ENCODE results near the gene MRPL38. TPM values are rescaled to one million over a fixed set of nuclear protein-coding genes. Genes with fewer than 3 reads are reported as not detected.

The MRPL38 gene
- 91.9 and 112 TPM in 2 replicates for total RNA-seq (2014; rRNA removed; shearing (Covaris generic))
- total RNA-seq (2022), result 175 and 198 TPM in 2 replicates
- Bru-seq, nascent RNA, result percentile 72 among the genes with signal in this experiment
- percentile 79 among the genes with signal in this experiment for BruChase-seq, experiment 1, labeled RNA remaining after a 6-hour chase
- percentile 80 among the genes with signal in this experiment for BruChase-seq, experiment 2, labeled RNA remaining after a 2-hour chase
- long read RNA-seq, transcript MRPL38-211 (3 exons, 525 nt), result minor isoform, 5 of 379 reads
- long read RNA-seq, transcript MRPL38-201 (9 exons, 1,888 nt), result major isoform, 297 of 379 reads
- long read RNA-seq, partial matches to known transcripts, result 20 of 379 reads
- long read RNA-seq, other reads (novel, unspliced or antisense), result 57 of 379 reads

DNA sequence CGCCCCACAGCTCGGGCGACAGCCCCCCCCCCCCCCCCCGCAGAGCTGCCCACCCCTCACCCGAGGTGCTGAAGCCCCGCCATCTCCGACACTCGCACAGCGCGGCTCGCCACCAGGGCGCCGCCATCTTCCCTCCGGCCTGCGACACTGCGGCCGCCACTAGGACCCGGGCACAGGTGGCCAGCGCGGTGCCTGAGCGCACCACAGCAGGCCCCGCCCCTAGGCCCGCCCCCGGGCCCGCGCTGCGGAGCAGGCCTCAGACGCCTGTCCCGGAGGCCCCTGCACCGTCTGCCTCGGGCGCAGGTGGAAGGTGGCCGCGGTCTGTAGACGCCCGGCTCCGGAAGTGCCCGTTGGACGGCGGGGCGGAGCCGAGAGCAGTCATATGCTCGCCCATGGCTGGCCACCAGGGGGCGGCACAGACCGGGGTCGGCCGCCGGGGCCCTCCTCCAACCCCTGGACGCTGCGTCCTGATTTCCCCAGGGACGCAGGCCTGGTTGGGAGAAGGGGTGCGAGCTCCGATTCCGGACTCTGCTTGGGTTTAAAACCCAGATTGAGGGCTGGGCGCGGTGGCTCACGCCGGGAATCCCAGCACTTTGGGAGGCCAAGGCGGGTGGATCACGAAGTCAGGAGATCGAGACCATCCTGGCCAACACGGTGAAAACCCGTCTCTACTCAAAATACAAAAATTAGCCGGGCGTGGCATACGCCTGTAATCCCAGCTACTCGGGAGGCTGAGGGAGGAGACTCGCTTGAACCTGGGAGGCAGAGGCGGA is at the start of gene MRPL38:
MRPL38 (minus strand) TSS at position 136 of the 773 bp plus-strand sequence; CDS start at position 127, 9 bp downstream.
- TF ChIP-seq EZH2phosphoT487 (IDR thresholded peaks at IDR 0.05; ENCODE audit: borderline replicate concordance, low read depth, low read length), result no peak
- TF ChIP-seq, protein P1, sequence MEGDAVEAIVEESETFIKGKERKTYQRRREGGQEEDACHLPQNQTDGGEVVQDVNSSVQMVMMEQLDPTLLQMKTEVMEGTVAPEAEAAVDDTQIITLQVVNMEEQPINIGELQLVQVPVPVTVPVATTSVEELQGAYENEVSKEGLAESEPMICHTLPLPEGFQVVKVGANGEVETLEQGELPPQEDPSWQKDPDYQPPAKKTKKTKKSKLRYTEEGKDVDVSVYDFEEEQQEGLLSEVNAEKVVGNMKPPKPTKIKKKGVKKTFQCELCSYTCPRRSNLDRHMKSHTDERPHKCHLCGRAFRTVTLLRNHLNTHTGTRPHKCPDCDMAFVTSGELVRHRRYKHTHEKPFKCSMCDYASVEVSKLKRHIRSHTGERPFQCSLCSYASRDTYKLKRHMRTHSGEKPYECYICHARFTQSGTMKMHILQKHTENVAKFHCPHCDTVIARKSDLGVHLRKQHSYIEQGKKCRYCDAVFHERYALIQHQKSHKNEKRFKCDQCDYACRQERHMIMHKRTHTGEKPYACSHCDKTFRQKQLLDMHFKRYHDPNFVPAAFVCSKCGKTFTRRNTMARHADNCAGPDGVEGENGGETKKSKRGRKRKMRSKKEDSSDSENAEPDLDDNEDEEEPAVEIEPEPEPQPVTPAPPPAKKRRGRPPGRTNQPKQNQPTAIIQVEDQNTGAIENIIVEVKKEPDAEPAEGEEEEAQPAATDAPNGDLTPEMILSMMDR (conservative IDR thresholded peaks at IDR 0.05; ENCODE audit: low read length), result peak; percentile 95
- POLR2A ChIA-PET, result interaction anchor here (0.6 to 2.8 kb wide), 9 partner anchors 8 to 151 kb away, joined by 3 to 9 read pairs (median 4); partner anchors contain the start of genes FBF1, TRIM65 and WBP2
- CTCF ChIA-PET (ENCODE audit: unreplicated experiment), result interaction anchor here (0.6 to 2.1 kb wide), 5 partner anchors 9 to 109 kb away, joined by 3 to 8 read pairs (median 4); no protein-coding TSS in a partner anchor
- H3K4me2 ChIP-seq (ENCODE audit: low read length), result peak within 1 kb of the TSS; percentile 90
- H3K4me1 ChIP-seq (ENCODE audit: insufficient read depth, low read length, poor library complexity, severe bottlenecking), result peaks cover 37% of the 10 kb centered on the region
- peak within 1 kb of the TSS; percentile 38 for H3K27ac ChIP-seq (ENCODE audit: low read depth, low read length, poor library complexity, severe bottlenecking)
- H3K9me3 ChIP-seq (ENCODE audit: low read length), result no peaks in the 10 kb centered on the region
- H4K20me1 ChIP-seq (ENCODE audit: insufficient read depth, low read length), result no peaks in the 10 kb centered on the region
- peaks cover 35% of the 10 kb centered on the region for H3K36me3 ChIP-seq (ENCODE audit: insufficient read depth, low read length)
- H3K4me3 ChIP-seq (ENCODE audit: low read depth, low read length, poor library complexity, severe bottlenecking), result peak within 1 kb of the TSS; percentile 76
- H3K9me2 ChIP-seq (ENCODE audit: insufficient read depth, low read length), result no peaks in the 10 kb centered on the region
- no TSS peak for BruUV-seq (replicated peaks)
- H3K79me2 ChIP-seq (ENCODE audit: insufficient read depth, low read depth, low read length), result peaks cover 16% of the 10 kb centered on the region
- DNase-seq (ENCODE audit: low spot score), result peak; percentile 99
- intact Hi-C loops (cut with micrococcal nuclease; ENCODE audit: unreplicated experiment), result loop anchor here (1.0 to 10.0 kb wide), 8 partner anchors 22 to 360 kb away; partner anchors contain the start of genes ACOX1, CDK3, EXOC7 and FBF1
- H2AFZ ChIP-seq (ENCODE audit: low read length), result peak within 1 kb of the TSS; percentile 84

- POLR2A ChIA-PET, result interaction anchor here (0.7 to 2.1 kb wide), 3 partner anchors 10 to 372 kb away, joined by 3 to 4 read pairs (median 3); partner anchors contain the start of gene FBF1
- H2AFZ ChIP-seq (ENCODE audit: low read length), result no peak overlapping the region
- H3K4me2 ChIP-seq (ENCODE audit: low read length), result no peak overlapping the region
- no peaks in the 10 kb centered on the region for H3K9me3 ChIP-seq (ENCODE audit: low read length)
- H3K27ac ChIP-seq (ENCODE audit: low read depth, low read length, poor library complexity, severe bottlenecking), result no peak overlapping the region
- peaks cover 80% of the 10 kb centered on the region for H3K36me3 ChIP-seq (ENCODE audit: insufficient read depth, low read length)
- TF ChIP-seq, protein P1 (conservative IDR thresholded peaks at IDR 0.05; ENCODE audit: low read length), result no peak
- no peak for TF ChIP-seq EZH2phosphoT487 (IDR thresholded peaks at IDR 0.05; ENCODE audit: borderline replicate concordance, low read depth, low read length)
- no peak overlapping the region for H3K4me3 ChIP-seq (ENCODE audit: low read depth, low read length, poor library complexity, severe bottlenecking)
- H3K4me1 ChIP-seq (ENCODE audit: insufficient read depth, low read length, poor library complexity, severe bottlenecking), result peaks cover 6% of the 10 kb centered on the region
- no peaks in the 10 kb centered on the region for H3K9me2 ChIP-seq (ENCODE audit: insufficient read depth, low read length)
- intact Hi-C loops (cut with micrococcal nuclease; ENCODE audit: unreplicated experiment), result no loop called here
- BruUV-seq (replicated peaks), result no TSS peak
- H4K20me1 ChIP-seq (ENCODE audit: insufficient read depth, low read length), result no peaks in the 10 kb centered on the region
- no peaks in the 10 kb centered on the region for H3K79me2 ChIP-seq (ENCODE audit: insufficient read depth, low read depth, low read length)
- DNase-seq (ENCODE audit: low spot score), result no peak
- CTCF ChIA-PET (ENCODE audit: unreplicated experiment), result interaction anchor here (0.5 kb wide), 1 partner anchor 12 kb away, joined by 3 read pairs; no protein-coding TSS in a partner anchor
These were observed 46.3 kb upstream of the MRPL38 start for GRCh38 chr17:75950855-75951554.
